Mesothelial cell of epicardium (in vitro differentiated cells): Measurements from ENCODE around the gene CPA5. TPM values are rescaled to one million over a fixed set of nuclear protein-coding genes. Genes with fewer than 3 reads are reported as not detected.

ENCODE experiments used
- DNase-seq, 2 experiments: peaks; one replicate each; pipeline ENCODE4 v3.0.0; 2021; ENCODE audit warnings: low spot score in 2 of 2; ENCODE audit not compliant: unreplicated experiment in 2 of 2
- H3K27ac Mint-ChIP-seq: 2 replicates; pipeline ENCODE4 v1.8.0; 2021; ENCODE audit warnings: mixed read lengths
- H3K27me3 Mint-ChIP-seq: 2 replicates; pipeline ENCODE4 v1.8.0; 2021; ENCODE audit warnings: low read depth, mixed read lengths
- H3K36me3 Mint-ChIP-seq: 2 replicates; pipeline ENCODE4 v1.8.0; 2021; ENCODE audit warnings: mixed read lengths
- H3K4me1 Mint-ChIP-seq: 2 replicates; pipeline ENCODE4 v1.8.0; 2021; ENCODE audit warnings: mixed read lengths
- H3K4me3 Mint-ChIP-seq: 2 replicates; pipeline ENCODE4 v1.8.0; 2021; ENCODE audit warnings: mild to moderate bottlenecking, moderate library complexity, mixed read lengths
- H3K9me3 Mint-ChIP-seq: 2 replicates; pipeline ENCODE4 v1.8.0; 2021; ENCODE audit warnings: mixed read lengths
- total RNA-seq: library from RNA; stranded (reverse); gene quantifications from 3 replicates; pipeline ENCODE4 v1.2.1, GENCODE V29; 2021
- TF ChIP-seq, protein P1 (sequence below): fragments of 200-600 bp; sonication (generic); IDR thresholded peaks from one replicate; pipeline ENCODE4 v1.5.0; 2021; ENCODE audit warnings: antibody characterized with exemption; ENCODE audit not compliant: unreplicated experiment

Gene CPA5
- total RNA-seq, 1 donor from 2014 or later, result not detected

DNA sequence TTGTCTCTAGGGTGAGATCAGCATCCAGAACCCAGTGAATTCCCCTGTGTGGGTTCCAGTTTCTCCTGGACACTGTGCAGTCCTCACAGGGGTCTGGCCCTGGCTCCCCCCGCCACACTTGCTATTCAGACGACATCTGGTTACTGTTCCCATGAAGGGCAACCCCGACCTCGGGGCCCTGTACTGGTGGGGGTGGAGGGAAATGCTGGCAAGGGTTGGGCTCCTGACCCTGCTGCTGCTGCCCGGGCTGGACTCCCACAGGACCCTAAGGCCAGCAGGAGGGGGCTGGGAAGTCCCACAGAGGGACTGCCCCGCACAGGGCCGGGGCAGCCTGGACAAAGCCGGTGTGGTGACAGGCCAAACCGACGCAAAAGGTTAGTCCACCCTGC, 34.9 kb downstream of the CPA5 start:
- TF ChIP-seq, protein P1, sequence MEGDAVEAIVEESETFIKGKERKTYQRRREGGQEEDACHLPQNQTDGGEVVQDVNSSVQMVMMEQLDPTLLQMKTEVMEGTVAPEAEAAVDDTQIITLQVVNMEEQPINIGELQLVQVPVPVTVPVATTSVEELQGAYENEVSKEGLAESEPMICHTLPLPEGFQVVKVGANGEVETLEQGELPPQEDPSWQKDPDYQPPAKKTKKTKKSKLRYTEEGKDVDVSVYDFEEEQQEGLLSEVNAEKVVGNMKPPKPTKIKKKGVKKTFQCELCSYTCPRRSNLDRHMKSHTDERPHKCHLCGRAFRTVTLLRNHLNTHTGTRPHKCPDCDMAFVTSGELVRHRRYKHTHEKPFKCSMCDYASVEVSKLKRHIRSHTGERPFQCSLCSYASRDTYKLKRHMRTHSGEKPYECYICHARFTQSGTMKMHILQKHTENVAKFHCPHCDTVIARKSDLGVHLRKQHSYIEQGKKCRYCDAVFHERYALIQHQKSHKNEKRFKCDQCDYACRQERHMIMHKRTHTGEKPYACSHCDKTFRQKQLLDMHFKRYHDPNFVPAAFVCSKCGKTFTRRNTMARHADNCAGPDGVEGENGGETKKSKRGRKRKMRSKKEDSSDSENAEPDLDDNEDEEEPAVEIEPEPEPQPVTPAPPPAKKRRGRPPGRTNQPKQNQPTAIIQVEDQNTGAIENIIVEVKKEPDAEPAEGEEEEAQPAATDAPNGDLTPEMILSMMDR, result no peak
- Mint-ChIP-seq H3K4me3 (no peak overlapping the region), H3K4me1 (peaks cover 23% of the 10 kb centered on the region), H3K36me3 (peaks cover 16% of the 10 kb centered on the region), H3K27ac (peak overlapping the region; percentile 88), H3K27me3 (no peaks in the 10 kb centered on the region), H3K9me3 (peaks cover 21% of the 10 kb centered on the region)
- no peak for DNase-seq

DNA sequence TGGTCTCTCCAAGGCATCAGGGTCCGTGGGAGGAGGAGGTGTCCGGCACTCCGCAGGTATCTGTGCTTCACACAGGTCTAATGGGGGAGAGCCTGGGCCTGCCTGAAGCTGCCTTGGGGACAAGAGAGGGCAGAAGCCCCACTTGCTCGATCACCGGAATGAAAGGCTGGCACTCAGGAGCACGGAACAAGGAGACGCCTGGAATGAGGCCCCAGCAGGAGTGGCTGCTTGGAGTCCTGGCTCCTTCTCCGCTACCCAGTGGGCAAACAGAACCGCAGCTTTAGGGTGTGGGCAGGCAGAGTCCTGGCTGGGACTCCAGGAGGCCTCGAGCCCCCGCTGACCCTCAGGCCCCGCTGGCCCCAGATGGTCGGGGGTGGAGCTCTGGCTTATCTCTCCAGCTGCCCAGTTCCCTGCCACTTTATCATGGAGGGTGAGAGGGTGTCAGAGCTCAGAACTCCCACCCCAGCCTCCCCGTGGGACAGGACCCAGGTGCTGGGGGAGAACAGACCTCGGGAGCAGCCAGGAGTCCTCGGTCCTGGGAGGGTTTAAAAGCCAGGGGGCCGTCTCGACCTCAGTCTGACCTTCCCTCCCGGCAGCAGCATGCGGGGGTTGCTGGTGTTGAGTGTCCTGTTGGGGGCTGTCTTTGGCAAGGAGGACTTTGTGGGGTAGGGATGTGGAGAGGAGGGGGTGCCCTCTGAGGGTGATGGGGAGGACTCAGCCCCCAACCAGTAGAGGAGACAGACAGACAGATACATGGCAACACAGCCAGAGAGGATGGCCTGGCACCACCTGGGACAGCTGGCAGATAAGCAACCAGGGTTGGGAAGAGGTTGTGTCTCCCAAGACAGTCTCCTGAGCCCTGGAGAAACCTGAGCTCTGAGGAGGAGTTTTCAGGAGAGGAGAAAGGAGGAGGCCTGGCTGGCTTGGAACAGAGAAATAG, 35.6 kb downstream of the CPA5 start, which contains the start of gene CPA1:
Gene CPA1, plus strand, starts transcription at position 574 of the 940 bp plus-strand sequence. Its CDS starts 27 bp downstream, at position 601.
- Mint-ChIP-seq H3K27ac (peak within 1 kb of the TSS; percentile 88), H3K4me3 (no peak within 1 kb of the TSS), H3K36me3 (peaks cover 16% of the 10 kb centered on the region), H3K9me3 (peaks cover 21% of the 10 kb centered on the region), H3K27me3 (no peaks in the 10 kb centered on the region), H3K4me1 (peaks cover 20% of the 10 kb centered on the region)
- TF ChIP-seq, protein P1, result no peak
- DNase-seq, result no peak

DNA sequence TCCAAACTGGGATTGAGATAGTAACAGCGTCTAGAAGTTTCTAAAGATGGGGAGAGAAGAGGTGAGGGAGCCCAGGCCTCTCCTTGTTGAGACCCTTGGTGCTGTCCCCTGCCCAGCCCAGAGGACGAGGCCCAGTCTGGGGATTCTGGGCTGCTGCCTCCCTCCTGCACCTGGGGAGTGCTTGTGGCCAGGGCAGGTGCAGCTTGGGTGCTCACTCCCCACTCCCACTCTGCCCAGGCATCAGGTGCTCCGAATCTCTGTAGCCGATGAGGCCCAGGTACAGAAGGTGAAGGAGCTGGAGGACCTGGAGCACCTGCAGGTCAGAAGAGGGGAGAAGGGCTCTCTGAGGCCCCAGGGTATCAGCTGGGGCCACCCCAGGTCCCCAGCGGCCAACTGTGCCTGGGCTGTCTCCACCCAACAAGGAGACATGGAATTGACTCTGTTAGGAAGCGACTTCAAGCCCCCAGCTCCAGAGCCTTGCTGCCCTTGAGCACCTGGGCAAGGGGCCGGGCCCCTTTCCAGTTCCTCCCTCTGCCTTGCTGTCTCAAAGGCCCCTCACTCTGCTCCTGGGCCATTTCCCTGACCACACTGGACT, 36.3 kb downstream of the CPA5 start:
- no peaks in the 10 kb centered on the region for H3K27me3 Mint-ChIP-seq
- peaks cover 21% of the 10 kb centered on the region for H3K9me3 Mint-ChIP-seq
- TF ChIP-seq, protein P1, result no peak
- H3K4me1 Mint-ChIP-seq, result peaks cover 20% of the 10 kb centered on the region
- no peak for DNase-seq
- peak overlapping the region; percentile 88 for H3K27ac Mint-ChIP-seq
- no peak overlapping the region for H3K4me3 Mint-ChIP-seq
- H3K36me3 Mint-ChIP-seq, result peaks cover 14% of the 10 kb centered on the region

DNA sequence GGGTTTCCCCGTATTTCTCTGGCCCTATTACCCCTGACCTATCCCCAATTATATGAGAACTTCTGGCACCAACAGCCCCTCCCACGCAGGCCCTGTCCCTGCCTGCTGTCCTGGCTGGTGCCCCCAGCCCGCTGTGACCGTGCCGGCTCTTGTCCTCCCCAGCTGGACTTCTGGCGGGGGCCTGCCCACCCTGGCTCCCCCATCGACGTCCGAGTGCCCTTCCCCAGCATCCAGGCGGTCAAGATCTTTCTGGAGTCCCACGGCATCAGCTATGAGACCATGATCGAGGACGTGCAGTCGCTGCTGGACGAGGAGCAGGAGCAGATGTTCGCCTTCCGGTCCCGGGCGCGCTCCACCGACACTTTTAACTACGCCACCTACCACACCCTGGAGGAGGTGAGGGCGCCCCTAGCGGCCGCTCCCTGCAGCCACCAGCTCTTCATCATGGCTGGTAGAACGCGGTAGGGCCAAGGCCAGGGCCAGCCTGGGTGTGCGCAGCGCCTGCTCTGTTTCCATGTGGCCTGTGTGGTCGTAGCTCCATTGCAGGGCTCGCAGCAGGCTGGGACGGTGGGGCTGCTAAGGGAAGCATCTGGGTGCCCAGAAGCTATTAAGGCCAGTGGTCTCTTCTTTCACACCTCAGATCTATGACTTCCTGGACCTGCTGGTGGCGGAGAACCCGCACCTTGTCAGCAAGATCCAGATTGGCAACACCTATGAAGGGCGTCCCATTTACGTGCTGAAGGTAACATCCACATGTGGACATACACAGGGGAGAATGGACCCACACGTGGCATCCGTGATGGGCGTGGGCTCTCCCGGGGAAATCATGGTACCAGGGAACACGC, 37.1 kb downstream of the CPA5 start:
- TF ChIP-seq, protein P1, result no peak
- Mint-ChIP-seq H3K4me1 (peaks cover 20% of the 10 kb centered on the region), H3K36me3 (peaks cover 6% of the 10 kb centered on the region), H3K9me3 (peaks cover 17% of the 10 kb centered on the region), H3K27me3 (no peaks in the 10 kb centered on the region), H3K27ac (peak overlapping the region; percentile 19), H3K4me3 (no peak overlapping the region)
- DNase-seq, result no peak

DNA sequence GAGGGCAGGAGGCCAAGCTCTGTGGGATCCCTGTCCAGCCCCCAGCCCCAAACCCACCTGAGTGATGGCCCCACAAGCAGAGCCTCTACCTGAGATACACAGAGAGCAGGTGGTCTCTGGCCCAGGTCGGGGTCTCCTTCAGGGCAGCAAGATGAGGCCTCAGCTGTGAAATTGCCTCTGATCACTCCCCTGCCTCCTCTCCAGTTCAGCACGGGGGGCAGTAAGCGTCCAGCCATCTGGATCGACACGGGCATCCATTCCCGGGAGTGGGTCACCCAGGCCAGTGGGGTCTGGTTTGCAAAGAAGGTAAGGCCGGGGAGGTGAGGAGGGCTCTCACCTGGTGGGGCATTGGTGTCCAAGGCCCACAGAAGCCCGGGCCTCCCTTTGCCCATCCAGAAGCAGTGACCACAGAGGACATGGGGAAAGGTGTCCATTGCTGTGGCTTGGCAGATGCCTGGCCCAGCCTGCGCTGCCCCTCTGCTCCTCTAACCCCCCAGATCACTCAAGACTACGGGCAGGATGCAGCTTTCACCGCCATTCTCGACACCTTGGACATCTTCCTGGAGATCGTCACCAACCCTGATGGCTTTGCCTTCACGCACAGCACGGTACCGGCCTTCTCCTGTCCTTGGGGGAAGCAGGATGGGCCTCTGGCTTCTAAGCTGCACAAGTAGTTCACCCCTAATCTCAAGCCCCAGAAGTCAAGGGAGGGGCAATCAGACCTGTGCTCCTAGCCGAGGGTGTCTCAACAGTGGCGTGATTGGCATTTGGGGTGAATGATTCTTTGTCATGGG, 38.8 kb downstream of the CPA5 start:
- peaks cover 20% of the 10 kb centered on the region for H3K4me1 Mint-ChIP-seq
- H3K27me3 Mint-ChIP-seq, result no peaks in the 10 kb centered on the region
- no peak overlapping the region for H3K4me3 Mint-ChIP-seq
- DNase-seq, result no peak
- TF ChIP-seq, protein P1, result no peak
- H3K27ac Mint-ChIP-seq, result no peak overlapping the region
- peaks cover 10% of the 10 kb centered on the region for H3K9me3 Mint-ChIP-seq
- no peaks in the 10 kb centered on the region for H3K36me3 Mint-ChIP-seq
